ENCODE measurements around the gene ZNF283. TPM values are rescaled to one million over a fixed set of nuclear protein-coding genes. Genes with fewer than 3 reads are reported as not detected.
A peak's percentile ranks its signal among the peaks of the same experiment; 100 is the strongest.
"Not testable (repeated sequence)": the region's sequence is repeated elsewhere in the genome, so short reads cannot be mapped to it uniquely, and the experiment has no call there.

Gene ZNF283
- total and polyA plus RNA-seq, 2 experiments from 2014 or later, result 9.8 to 26.8 TPM

- H3K4me3 ChIP-seq, result no peak within 1 kb of the TSS
- peaks cover 33% of the 10 kb centered on the region for H3K27me3 ChIP-seq
- H3K4me1 ChIP-seq (ENCODE audit: low read depth), result no peaks in the 10 kb centered on the region
- peak in 1 of 2 donors; percentile 6 for DNase-seq (ENCODE audit: low read depth in 1 of 2, low spot score in 1 of 2)
- TF ChIP-seq, protein P1, sequence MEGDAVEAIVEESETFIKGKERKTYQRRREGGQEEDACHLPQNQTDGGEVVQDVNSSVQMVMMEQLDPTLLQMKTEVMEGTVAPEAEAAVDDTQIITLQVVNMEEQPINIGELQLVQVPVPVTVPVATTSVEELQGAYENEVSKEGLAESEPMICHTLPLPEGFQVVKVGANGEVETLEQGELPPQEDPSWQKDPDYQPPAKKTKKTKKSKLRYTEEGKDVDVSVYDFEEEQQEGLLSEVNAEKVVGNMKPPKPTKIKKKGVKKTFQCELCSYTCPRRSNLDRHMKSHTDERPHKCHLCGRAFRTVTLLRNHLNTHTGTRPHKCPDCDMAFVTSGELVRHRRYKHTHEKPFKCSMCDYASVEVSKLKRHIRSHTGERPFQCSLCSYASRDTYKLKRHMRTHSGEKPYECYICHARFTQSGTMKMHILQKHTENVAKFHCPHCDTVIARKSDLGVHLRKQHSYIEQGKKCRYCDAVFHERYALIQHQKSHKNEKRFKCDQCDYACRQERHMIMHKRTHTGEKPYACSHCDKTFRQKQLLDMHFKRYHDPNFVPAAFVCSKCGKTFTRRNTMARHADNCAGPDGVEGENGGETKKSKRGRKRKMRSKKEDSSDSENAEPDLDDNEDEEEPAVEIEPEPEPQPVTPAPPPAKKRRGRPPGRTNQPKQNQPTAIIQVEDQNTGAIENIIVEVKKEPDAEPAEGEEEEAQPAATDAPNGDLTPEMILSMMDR (IDR thresholded peaks at IDR 0.05; ENCODE audit: low read depth, low read length), result no peak
- H3K9me3 ChIP-seq (ENCODE audit: low read depth), result no peaks in the 10 kb centered on the region
- no peaks in the 10 kb centered on the region for H3K36me3 ChIP-seq
- H3K27ac ChIP-seq, result no peak within 1 kb of the TSS
These were observed 24.7 kb upstream of the ZNF283 start, which contains the start of gene LYPD5 for GRCh38 chr19:43802216-43802951. LYPD5 (minus strand) TSS chr19:43802447; CDS start chr19:43802380, 67 bp downstream.

DNA sequence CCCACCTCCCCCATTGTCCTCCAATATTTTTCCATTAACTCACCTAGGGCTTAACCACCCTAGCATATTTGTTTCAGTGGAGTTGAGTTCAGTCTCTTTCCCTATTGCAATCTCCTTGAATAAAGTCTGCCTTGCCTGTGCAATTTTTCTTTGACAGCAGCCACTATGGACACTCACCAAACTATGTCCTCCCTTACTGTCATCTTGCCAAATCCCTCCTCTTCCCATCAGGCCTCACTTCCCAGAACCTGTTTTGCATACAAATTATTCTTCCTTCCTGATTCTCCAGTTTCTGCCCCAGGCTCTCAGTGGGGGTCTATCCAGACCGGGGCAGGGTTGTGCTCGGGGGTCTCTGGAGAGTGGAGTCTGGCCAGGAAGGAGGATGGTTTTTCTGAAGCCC is 22.7 kb upstream of the ZNF283 start:
- TF ChIP-seq, protein P1 (IDR thresholded peaks at IDR 0.05; ENCODE audit: low read depth, low read length), result no peak
- Histone ChIP-seq H3K36me3 (no peaks in the 10 kb centered on the region), H3K4me3 (no peak overlapping the region), H3K4me1 (ENCODE audit: low read depth) (no peaks in the 10 kb centered on the region), H3K27ac (no peak overlapping the region), H3K9me3 (ENCODE audit: low read depth) (no peaks in the 10 kb centered on the region), H3K27me3 (peaks cover 13% of the 10 kb centered on the region)
- DNase-seq (ENCODE audit: low read depth in 1 of 2, low spot score in 1 of 2), result no peak

DNA sequence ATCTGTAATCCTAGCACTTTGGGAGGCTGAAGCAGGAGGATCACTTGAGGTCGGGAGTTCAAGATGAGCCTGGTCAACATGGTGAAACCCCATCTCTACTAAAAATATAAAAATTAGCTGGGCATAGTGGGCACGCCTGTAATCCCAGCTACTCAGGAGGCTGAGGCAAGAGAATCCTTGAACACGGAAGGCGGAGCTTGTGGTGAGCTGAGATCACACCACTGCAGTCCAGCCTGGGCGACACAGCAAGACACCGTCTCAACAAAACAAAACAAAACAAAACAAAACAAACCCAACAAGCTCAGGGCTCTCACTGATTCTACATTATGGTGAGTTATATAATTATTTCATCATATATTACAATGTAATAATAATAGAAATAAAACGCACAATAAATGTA is 20.7 kb upstream of the ZNF283 start:
- H3K4me3 ChIP-seq; H3K27me3 ChIP-seq; H3K4me1 ChIP-seq (ENCODE audit: low read depth); H3K27ac ChIP-seq; H3K36me3 ChIP-seq; H3K9me3 ChIP-seq (ENCODE audit: low read depth); DNase-seq (ENCODE audit: low read depth in 1 of 2, low spot score in 1 of 2): not testable (repeated sequence)

DNA sequence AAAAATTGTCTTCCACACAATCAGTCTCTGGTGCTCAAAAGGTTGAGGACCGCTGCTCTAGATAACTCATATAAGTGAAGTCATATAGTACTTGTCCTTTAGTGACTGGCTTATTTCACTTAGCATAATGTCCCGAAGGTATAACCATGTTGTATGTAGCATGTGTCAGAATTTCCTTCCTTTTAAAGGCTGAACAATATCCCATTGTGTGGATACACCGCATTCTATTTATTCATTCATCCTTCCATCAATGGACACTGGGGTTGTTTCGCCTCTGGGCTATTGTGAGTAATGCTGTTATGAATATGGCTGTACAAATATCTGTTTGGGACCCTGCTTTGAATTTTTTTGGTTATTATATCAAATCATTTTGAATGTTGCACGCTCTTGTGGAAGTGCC is 20.3 kb upstream of the ZNF283 start:
- H3K4me3 ChIP-seq, result no peak overlapping the region
- TF ChIP-seq, protein P1 (IDR thresholded peaks at IDR 0.05; ENCODE audit: low read depth, low read length), result no peak
- no peak for DNase-seq (ENCODE audit: low read depth in 1 of 2, low spot score in 1 of 2)
- H3K27me3 ChIP-seq, result no peaks in the 10 kb centered on the region
- H3K36me3 ChIP-seq, result no peaks in the 10 kb centered on the region
- no peak overlapping the region for H3K27ac ChIP-seq
- H3K4me1 ChIP-seq (ENCODE audit: low read depth), result no peaks in the 10 kb centered on the region
- no peaks in the 10 kb centered on the region for H3K9me3 ChIP-seq (ENCODE audit: low read depth)

DNA sequence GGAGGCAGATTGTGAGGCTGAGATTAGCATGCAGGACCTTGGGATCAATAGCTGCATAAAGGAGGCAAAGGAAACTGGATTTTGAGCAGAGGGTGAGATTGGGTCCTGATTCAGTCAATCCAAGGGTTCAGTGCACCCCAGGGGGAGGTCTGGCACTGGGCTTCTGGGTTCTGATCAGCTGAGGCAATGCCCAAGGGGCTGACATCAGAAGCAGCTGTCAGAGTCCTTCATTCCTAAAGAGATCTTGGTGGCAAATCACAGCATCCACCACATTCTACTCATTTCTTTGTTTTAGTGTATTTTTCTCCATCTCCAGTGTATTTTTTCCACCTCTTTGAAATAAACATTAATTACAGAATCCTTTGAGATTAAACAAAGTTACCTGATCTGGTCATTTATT is 19.5 kb upstream of the ZNF283 start:
- Histone ChIP-seq H3K4me1 (ENCODE audit: low read depth) (no peaks in the 10 kb centered on the region), H3K27ac (no peak overlapping the region), H3K27me3 (no peaks in the 10 kb centered on the region), H3K9me3 (ENCODE audit: low read depth) (no peaks in the 10 kb centered on the region), H3K4me3 (no peak overlapping the region), H3K36me3 (no peaks in the 10 kb centered on the region)
- no peak for DNase-seq (ENCODE audit: low read depth in 1 of 2, low spot score in 1 of 2)
- TF ChIP-seq, protein P1 (IDR thresholded peaks at IDR 0.05; ENCODE audit: low read depth, low read length), result no peak

All from cardiac muscle cell (in vitro differentiated cells and primary cell).